Neuron (in vitro differentiated cells): ENCODE data around the gene ATP6V0E2.

Source experiments
- H2AFZ ChIP-seq: one replicate; pipeline ENCODE4 v1.6.1; 2013; ENCODE audit warnings: low read depth, mild to moderate bottlenecking, inconsistent platforms, low read length, moderate library complexity
- H3K27me3 ChIP-seq: one replicate; pipeline ENCODE4 v1.6.1; 2013; ENCODE audit warnings: low read length; ENCODE audit not compliant: insufficient read depth
- H3K36me3 ChIP-seq: one replicate; pipeline ENCODE4 v1.6.1; 2013; ENCODE audit warnings: low read length; ENCODE audit not compliant: insufficient read depth
- H3K4me1 ChIP-seq: one replicate; pipeline ENCODE4 v1.6.1; 2013; ENCODE audit warnings: low read length; ENCODE audit not compliant: insufficient read depth
- H3K4me3 ChIP-seq: 2 replicates; pipeline ENCODE4 v1.5.1; 2013; ENCODE audit warnings: mild to moderate bottlenecking, low read length, moderate library complexity
- H3K9me3 ChIP-seq: one replicate; pipeline ENCODE4 v1.6.1; 2013; ENCODE audit warnings: low read length

ATP6V0E2 gene

GRCh38 chr7:149870701-149871483 lies 2.9 kb upstream of the ATP6V0E2 start:
- Histone ChIP-seq H3K4me1 (peaks cover 15% of the 10 kb centered on the region), H3K36me3 (peaks cover 7% of the 10 kb centered on the region), H2AFZ (no peak overlapping the region), H3K4me3 (no peak overlapping the region), H3K27me3 (no peaks in the 10 kb centered on the region), H3K9me3 (no peaks in the 10 kb centered on the region)

GRCh38 chr7:149871576-149871975 lies 2.2 kb upstream of the ATP6V0E2 start:
- Histone ChIP-seq H3K4me1 (peaks cover 15% of the 10 kb centered on the region), H3K27me3 (no peaks in the 10 kb centered on the region), H3K36me3 (peaks cover 7% of the 10 kb centered on the region), H3K9me3 (no peaks in the 10 kb centered on the region), H3K4me3 (no peak overlapping the region), H2AFZ (no peak overlapping the region)

GRCh38 chr7:149872419-149873073 lies 1.2 kb upstream of the ATP6V0E2 start:
- H2AFZ ChIP-seq, result peak overlapping the region; percentile 91
- peak overlapping the region; percentile 88 for H3K4me3 ChIP-seq
- H3K4me1 ChIP-seq, result peaks cover 15% of the 10 kb centered on the region
- H3K27me3 ChIP-seq, result no peaks in the 10 kb centered on the region
- no peaks in the 10 kb centered on the region for H3K9me3 ChIP-seq
- H3K36me3 ChIP-seq, result peaks cover 7% of the 10 kb centered on the region

GRCh38 chr7:149873970-149874643 lies 338 bp downstream of the ATP6V0E2 start:
- Histone ChIP-seq H3K27me3 (no peaks in the 10 kb centered on the region), H2AFZ (peak overlapping the region; percentile 91), H3K4me1 (peaks cover 15% of the 10 kb centered on the region), H3K36me3 (peaks cover 6% of the 10 kb centered on the region), H3K4me3 (peak overlapping the region; percentile 88), H3K9me3 (no peaks in the 10 kb centered on the region)

GRCh38 chr7:149874644-149875028 lies 867 bp downstream of the ATP6V0E2 start:
- Histone ChIP-seq H3K4me3 (peak overlapping the region; percentile 88), H2AFZ (peak overlapping the region; percentile 91), H3K4me1 (peaks cover 15% of the 10 kb centered on the region), H3K36me3 (peaks cover 10% of the 10 kb centered on the region), H3K27me3 (no peaks in the 10 kb centered on the region), H3K9me3 (no peaks in the 10 kb centered on the region)

GRCh38 chr7:149875396-149875795 lies 1.6 kb downstream of the ATP6V0E2 start:
- peaks cover 18% of the 10 kb centered on the region for H3K36me3 ChIP-seq
- no peak overlapping the region for H3K4me3 ChIP-seq
- no peaks in the 10 kb centered on the region for H3K27me3 ChIP-seq

GRCh38 chr7:149877890-149878522 lies 4.2 kb downstream of the ATP6V0E2 start:
- peaks cover 2% of the 10 kb centered on the region for H3K9me3 ChIP-seq
- no peak overlapping the region for H2AFZ ChIP-seq
- peaks cover 19% of the 10 kb centered on the region for H3K36me3 ChIP-seq
- peaks cover 11% of the 10 kb centered on the region for H3K4me1 ChIP-seq
- no peak overlapping the region for H3K4me3 ChIP-seq
- H3K27me3 ChIP-seq, result no peaks in the 10 kb centered on the region

More at GRCh38 chr7:149875396-149875795, 1.6 kb downstream of the ATP6V0E2 start:
- peaks cover 2% of the 10 kb centered on the region for H3K9me3 ChIP-seq
- no peak overlapping the region for H2AFZ ChIP-seq
- H3K4me1 ChIP-seq, result peaks cover 15% of the 10 kb centered on the region

- peaks cover 2% of the 10 kb centered on the region for H3K9me3 ChIP-seq
- no peak overlapping the region for H3K4me3 ChIP-seq
- H3K4me1 ChIP-seq, result peaks cover 11% of the 10 kb centered on the region
- no peaks in the 10 kb centered on the region for H3K27me3 ChIP-seq
- H3K36me3 ChIP-seq, result peaks cover 19% of the 10 kb centered on the region
- no peak overlapping the region for H2AFZ ChIP-seq
Observed at GRCh38 chr7:149878523-149878921, 4.8 kb downstream of the ATP6V0E2 start.

- Histone ChIP-seq H3K9me3 (peaks cover 2% of the 10 kb centered on the region), H3K4me1 (peaks cover 9% of the 10 kb centered on the region), H3K4me3 (no peak overlapping the region), H3K27me3 (no peaks in the 10 kb centered on the region), H2AFZ (no peak overlapping the region), H3K36me3 (peaks cover 19% of the 10 kb centered on the region)
Observed at GRCh38 chr7:149879271-149879743, 5.5 kb downstream of the ATP6V0E2 start.

GRCh38 chr7:149879766-149880637 lies 6.2 kb downstream of the ATP6V0E2 start:
- H3K4me3 ChIP-seq, result no peak overlapping the region
- H3K9me3 ChIP-seq, result peaks cover 2% of the 10 kb centered on the region
- no peaks in the 10 kb centered on the region for H3K27me3 ChIP-seq
- peaks cover 4% of the 10 kb centered on the region for H3K4me1 ChIP-seq
- H3K36me3 ChIP-seq, result peaks cover 19% of the 10 kb centered on the region
- H2AFZ ChIP-seq, result no peak overlapping the region

GRCh38 chr7:149880638-149881311 lies 7.0 kb downstream of the ATP6V0E2 start:
- Histone ChIP-seq H2AFZ (no peak overlapping the region), H3K36me3 (peaks cover 19% of the 10 kb centered on the region), H3K27me3 (no peaks in the 10 kb centered on the region), H3K9me3 (peaks cover 2% of the 10 kb centered on the region), H3K4me3 (no peak overlapping the region), H3K4me1 (peaks cover 9% of the 10 kb centered on the region)
